ENCODE data around the gene PPM1N.

The PPM1N gene

DNA sequence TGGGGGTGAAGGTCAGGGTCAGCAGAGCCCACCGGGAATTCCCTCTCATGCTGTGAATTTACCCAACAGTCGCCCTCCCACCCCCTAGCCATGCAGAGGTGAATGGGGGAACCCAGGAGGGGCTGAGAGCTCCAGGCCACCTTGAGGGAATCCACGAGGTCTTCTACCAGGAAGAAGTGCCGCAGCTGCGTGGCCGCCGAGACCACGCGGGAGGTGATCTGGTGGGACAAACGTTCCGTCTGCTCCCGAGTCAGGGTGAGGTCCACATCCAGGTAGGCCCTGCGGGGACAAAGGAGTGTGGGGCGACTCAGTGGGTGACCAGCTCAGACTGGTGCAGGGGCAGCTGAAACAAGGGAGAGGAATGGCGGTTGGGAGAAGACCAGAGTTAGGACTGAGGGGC, 9.5 kb upstream of the PPM1N start:
- in situ Hi-C loops (cut with MboI; ENCODE audit: low sequenced_read_pairs), result no loop called here

DNA sequence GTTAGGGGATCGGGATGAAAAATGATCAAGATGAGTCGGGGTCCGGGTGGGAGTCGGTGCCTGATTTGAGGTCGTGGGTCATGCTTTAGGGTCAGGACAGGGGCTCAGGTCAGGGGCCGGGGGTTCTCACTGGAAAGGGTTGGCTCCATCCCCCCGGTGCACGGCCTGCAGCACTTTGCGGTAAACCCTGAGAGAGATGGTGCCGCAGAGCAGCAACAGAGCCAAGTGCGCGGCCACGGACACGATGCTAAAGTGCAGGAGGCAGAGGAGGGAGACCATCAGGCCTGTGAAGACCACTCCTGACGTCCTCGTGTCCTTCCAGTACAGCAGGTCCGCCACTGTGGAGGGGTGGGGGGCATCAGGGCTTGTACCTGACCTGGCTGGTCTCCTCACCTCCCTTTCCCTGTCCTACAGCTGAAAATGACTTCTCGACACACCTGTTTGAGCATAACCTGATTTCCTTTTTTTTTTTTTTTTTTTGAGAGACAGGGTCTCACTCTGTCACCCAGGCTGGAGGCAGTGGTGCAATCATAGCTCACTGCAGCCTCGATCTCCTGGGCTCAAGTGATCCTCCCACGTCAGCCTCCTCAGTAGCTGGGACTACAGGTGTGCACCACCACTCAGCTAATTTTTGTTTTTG, 8.9 kb upstream of the PPM1N start:
- in situ Hi-C loops (cut with MboI; ENCODE audit: low sequenced_read_pairs), result no loop called here

DNA sequence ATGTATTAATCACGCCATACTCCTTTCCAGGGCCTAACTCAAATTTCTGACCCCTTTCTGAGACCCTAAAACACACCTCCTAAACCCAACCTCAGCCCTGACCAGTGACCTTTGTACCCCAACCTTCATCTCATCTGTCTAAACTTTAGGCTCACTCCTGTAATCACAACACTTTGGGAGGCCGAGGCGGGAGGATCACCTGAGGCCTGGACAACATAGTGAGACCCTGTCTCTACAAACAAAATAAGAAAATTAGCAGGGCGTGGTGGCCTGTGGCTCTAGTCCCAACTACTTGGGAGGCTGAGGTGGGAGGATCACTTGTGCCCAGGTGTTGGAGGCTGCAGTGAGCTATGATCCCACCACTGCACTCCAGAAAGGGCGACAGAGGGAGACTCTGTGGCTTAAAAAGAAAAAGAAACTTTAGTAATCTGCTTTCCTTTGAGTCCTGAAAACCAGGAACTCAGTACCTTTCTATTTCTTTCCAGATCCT, 6.1 kb upstream of the PPM1N start:
- in situ Hi-C loops (cut with MboI; ENCODE audit: low sequenced_read_pairs), result no loop called here

DNA sequence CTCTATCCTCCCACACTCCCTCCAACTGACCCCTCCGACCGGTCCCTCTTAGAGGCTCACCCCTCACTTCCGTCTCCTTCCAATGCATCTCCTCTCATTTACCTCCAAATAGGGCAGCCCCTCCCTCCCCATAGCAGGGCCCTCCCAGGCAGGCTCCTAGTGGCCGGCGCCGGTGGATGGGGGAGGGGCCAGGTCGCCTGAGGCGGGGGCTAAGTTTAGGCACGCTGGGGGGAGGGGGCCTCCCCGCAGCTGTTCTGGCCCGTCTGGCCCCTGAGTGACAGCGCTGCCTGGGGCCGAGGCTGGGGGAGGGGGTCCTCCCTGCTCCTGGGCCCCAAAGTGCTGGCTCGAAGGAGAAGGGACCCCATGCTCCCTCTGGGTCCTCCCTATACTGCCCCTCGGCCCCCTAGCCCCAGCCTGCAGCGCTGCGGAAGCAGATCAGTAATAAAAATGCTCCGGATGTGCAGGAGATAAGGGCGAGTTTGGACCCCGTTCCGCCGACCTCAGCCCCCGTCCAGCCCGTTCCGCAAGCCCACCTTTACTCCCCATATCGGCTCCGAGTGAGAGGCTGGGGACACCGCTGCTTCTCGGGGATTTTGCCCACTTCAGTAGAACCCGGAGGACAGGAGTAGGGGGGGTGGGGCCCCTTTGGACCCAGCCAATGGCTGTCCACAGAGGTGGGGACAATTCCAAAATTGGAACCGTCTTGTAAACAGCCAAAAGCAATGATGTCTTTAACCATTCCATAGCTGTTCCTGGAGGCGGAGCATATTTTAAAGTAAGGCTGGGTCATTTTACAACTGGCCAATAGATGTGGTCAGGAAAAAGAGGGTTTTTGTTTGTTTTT, 5.4 kb upstream of the PPM1N start:
- in situ Hi-C loops (cut with MboI; ENCODE audit: low sequenced_read_pairs), result no loop called here

DNA sequence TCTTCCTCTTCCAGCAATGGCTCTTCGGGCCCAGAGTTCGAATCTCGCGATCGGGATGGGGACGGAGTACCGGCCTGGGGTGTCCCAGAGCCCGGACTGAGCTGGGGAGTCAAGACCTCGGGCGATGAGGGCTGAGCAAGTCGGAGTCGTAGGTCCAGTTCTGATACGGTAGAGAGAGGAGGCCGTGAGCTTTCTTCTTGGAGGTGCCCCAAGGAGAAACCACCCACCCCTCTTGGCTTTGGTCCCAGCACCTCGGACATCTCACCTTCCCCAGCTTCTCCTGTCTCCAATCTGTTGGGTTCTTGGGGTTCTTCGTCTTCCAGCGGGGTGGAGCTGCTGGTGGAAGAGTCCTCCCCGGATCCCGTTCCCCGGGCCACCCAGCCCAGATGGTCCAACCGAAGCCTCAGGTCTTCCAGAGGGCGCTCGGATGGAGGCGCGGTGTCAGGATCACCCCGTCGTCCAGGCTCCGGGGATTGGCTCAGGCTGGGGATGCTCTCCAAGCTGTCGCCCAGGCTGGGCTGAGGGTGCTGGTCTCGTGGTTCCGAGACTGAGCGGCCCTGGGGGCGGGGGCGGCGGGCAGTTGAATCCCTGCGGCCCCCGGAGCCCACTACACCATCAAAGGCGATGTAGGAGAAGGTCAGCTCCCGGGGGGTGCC, 3.9 kb upstream of the PPM1N start:
- in situ Hi-C loops (cut with MboI; ENCODE audit: low sequenced_read_pairs), result no loop called here

DNA sequence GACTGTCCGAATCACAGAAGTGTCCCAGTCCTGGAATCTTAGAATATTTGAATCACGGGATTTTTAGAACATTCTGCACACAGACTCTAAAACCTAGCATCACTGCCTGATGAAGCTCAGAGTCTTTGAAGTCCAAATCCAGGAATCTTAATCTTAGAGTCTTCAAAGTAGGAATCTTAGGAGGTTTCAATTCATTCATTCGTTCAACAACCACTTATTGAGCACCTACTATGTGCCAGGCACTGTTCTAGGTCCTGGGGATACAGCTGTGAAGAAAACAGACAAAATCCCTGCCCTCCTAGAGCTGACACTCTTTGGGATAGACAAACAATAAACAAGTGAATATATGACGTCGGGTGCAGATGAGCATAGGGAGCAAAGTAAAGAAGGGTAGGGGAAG, 3.1 kb upstream of the PPM1N start:
- in situ Hi-C loops (cut with MboI; ENCODE audit: low sequenced_read_pairs), result no loop called here

DNA sequence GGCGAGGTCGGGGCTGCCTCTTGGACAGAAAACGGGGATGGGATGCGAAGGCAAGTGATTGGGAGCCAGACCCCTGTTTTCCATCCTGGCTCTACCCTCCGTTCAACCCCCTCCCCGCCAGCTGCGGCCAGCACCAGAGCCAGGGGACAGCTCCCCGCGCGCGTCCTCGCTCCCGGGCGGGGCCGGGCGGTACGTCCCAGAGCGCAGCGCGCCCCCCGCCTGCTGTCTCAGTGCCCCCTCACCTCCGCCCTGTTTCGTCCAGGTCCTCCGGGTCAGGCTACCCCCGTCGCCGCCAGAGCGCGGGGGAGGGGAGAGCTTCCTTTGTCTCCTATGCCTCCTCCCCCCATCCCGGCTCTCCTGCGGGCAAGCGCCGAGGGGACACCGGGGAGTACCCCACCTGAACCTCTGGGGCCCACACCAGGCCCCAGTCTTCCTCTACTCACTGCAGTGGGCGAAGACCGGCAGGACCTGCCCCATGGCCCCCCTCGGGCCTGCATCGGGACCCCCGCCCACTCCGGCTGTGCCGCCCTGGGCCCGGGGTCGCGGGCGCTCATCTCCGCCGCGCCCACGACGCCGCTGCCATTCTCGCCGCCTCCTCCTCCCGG, 1.8 kb upstream of the PPM1N start:
- in situ Hi-C loops (cut with MboI; ENCODE audit: low sequenced_read_pairs), result no loop called here

DNA sequence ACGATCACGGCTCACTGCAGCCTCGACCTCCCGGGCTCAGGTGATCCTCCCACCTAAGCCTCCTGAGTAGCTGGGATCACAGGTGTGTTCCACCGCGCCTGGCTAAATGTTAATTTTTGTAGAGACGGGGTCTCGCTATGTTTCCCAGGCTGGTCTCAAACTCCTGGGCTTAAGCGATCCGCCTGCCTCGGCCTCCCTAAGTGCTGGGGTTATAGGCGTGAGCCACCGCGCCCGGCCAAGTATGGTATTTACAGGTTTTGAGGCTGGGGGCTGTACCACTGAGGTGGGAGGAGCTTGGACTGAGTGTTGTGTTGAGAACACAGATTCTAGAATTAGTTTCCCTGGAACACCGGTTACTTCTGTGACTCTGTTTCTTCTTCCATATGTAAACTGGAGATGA, 452 bp upstream of the PPM1N start:
- in situ Hi-C loops (cut with MboI; ENCODE audit: low sequenced_read_pairs), result no loop called here

DNA sequence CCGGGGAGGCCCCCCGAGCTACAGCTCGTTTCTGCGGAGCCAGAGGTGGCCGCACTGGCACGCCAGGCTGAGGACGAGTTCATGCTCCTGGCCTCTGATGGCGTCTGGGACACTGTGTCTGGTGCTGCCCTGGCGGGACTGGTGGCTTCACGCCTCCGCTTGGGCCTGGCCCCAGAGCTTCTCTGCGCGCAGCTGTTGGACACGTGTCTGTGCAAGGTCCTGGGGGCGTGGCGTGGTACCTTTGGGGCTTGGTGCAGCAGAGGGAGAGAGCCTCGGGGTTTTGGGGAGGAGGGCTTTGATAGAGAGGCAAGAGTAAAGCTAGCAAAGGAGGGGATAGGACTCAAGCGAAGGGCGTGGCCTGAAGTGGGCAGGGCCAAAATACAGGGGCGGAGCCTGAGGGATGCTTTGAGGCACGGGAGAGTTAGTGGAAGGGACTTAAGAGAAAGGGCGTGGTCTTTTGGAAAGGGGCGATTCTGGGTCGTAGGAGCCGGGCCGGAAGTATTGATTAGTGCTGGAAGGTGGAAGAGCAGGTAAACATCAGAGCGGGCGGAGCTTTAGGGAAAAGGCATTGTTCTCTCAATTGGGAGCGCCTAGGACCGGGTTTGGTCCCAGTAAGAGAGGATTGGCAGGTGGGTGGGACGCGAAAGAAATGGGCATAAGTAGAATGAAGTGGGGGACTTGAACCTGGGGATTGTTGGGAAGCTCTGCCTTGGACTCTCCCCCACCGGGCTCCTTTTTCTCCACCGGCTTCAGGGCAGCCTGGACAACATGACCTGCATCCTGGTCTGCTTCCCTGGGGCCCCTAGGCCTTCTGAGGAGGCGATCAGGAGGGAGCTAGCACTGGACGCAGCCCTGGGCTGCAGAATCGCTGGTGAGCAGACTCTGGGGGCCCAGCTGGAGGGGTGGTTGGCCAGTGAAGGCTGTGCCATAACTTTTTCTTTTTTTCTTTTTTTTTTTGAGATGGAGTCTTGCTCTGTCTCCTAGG, 1.2 kb downstream of the PPM1N start:
- in situ Hi-C loops (cut with MboI; ENCODE audit: low sequenced_read_pairs), result loop anchor here (25.0 kb wide), 1 partner anchor 188 kb away; the partner anchor contains the start of genes QPCTL and SNRPD2

DNA sequence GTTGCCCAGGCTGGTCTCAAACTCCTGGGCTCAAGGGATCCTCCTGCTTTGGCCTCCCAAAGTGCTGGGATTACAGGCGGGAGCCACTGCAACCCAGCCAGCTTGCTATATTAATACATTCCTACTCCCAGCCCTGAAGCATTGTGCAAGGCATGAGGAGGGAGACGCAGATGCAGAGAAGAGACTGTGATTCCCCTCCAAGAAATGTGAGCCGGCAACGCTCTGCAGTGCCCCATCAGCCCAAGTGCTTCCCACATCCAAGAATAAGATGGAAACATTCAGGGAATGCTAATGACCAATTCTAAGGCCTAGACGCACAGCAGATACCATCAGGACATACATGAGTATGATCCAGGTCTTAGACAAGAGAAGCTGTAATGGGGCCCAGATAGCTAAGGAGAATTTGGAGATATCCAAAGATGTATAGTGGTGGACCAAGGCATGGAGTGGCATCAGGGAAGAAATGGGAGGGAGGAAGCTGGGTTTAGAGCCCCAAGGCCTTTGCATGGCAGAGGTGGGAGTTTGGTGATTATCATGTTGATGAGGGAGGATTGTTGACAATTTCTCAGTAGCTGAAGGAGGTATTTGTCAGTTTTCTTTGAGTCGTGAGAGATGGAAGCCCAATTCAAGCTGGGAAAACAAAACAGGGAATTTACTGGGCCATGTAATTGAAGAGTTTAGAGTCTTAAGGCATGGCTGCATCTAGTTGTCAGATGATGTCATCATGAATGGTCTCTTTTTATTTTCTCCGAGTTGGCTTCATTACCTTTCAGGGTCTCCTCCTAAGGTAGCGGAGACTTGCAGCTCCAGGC, 2.9 kb downstream of the PPM1N start:
- in situ Hi-C loops (cut with MboI; ENCODE audit: low sequenced_read_pairs), result loop anchor here (25.0 kb wide), 1 partner anchor 186 kb away; the partner anchor contains the start of genes QPCTL and SNRPD2

DNA sequence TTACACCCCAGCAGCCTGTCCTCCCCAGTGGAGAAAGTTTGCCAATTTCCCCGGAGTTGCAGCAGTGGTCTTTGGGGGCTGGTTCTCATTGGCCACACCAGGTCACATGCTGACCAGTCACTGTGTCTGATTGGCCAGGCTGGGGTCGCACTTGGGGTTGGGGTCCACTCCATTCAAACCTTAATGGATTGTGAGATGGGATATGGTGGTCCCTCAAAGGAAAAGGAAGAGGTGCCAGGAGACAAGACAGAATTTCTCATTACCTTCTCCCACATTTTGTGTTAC, 3.4 kb downstream of the PPM1N start:
- in situ Hi-C loops (cut with MboI; ENCODE audit: low sequenced_read_pairs), result loop anchor here (25.0 kb wide), 1 partner anchor 186 kb away; the partner anchor contains the start of genes QPCTL and SNRPD2

DNA sequence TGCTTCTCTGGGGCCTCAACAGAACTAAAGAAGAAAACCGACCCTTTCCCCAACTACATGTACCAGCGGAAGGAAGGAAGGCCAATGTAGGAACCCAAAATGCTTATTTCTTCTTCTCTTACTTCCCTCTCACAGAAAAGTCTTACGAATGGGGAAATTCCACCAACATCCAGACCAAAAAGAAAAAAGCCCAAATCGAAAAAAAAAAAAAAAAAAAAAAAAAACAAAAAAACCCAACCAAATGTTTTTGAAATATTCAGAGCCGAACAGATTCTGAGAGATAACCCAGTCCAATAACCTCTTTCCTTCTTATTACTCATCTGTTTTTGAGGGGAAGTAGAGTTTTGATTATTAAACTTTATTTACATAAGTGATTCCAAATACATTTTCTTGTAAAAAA, 3.9 kb downstream of the PPM1N start:
- in situ Hi-C loops (cut with MboI; ENCODE audit: low sequenced_read_pairs), result loop anchor here (25.0 kb wide), 1 partner anchor 185 kb away; the partner anchor contains the start of genes QPCTL and SNRPD2

DNA sequence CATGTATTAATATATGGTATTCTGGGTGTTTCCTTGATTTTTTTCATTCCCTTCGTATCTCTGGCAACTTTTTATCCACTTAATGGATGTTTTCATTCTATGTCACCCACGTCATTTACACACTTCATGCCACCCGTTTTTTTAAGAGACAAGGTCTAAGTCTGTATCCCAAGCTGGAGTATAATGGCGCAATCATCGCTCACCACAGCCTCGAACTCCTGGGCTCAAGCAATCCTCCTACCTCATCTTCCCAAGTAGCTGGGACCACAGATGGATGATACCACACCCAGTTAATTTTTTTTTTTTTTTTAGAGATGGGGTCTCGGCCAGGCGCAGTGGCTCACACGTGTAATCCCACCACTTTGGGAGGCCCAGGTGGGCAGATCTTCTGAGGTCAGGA, 5.7 kb downstream of the PPM1N start:
- in situ Hi-C loops (cut with MboI; ENCODE audit: low sequenced_read_pairs), result loop anchor here (25.0 kb wide), 1 partner anchor 183 kb away; the partner anchor contains the start of genes QPCTL and SNRPD2

DNA sequence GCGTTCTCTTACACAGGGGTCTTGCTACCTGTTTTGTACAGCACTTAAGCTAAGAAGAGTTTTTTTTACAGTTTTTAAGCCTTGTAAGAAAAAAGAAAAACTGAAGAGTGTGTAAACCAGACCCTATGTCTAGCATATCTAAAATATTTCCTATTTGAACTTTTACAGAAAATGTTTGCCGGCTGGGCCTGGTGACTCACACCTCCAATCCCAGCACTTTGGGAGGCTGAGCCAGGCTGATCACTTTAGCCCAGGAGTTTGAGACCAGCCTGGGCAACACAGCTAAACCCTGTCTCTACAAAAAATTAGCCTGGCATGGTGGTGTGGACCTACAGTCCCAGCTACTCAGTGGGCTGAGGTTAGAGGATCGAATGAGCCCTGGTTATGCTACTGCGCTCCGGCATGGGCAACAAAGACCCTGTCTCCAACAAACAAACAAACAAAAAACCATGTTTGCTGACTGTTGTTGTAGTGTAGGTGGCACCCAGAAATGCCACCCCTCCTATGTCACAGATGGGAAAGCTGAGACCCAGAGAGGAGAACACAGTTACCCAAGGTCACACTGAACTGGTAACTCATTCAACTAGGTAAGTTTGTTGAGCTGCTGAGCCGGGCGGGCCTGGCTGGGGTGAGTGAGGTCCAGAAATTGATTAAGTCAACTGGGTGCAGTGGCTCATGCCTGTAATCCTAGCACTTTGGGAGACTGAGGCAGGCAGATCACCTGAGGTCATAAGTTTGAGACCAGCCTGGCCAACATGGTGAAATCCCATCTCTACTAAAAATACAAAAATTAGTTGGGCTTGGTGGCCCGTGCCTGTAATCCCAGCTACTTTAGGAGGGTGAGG, 7.1 kb downstream of the PPM1N start:
- in situ Hi-C loops (cut with MboI; ENCODE audit: low sequenced_read_pairs), result loop anchor here (25.0 kb wide), 1 partner anchor 182 kb away; the partner anchor contains the start of genes QPCTL and SNRPD2

DNA sequence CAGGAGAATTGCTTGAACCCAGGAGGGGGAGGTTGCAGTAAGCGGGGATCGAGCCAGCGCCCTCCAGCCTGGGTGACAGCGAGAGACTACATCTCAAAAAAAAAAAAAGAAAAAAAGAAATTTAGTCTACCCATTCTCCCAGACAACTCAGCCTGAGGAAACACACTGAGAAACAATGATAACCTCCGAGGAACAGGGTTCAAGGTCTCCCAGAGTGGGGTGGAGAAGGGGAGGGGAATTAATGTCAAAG, 7.7 kb downstream of the PPM1N start:
- in situ Hi-C loops (cut with MboI; ENCODE audit: low sequenced_read_pairs), result loop anchor here (25.0 kb wide), 1 partner anchor 181 kb away; the partner anchor contains the start of genes QPCTL and SNRPD2

DNA sequence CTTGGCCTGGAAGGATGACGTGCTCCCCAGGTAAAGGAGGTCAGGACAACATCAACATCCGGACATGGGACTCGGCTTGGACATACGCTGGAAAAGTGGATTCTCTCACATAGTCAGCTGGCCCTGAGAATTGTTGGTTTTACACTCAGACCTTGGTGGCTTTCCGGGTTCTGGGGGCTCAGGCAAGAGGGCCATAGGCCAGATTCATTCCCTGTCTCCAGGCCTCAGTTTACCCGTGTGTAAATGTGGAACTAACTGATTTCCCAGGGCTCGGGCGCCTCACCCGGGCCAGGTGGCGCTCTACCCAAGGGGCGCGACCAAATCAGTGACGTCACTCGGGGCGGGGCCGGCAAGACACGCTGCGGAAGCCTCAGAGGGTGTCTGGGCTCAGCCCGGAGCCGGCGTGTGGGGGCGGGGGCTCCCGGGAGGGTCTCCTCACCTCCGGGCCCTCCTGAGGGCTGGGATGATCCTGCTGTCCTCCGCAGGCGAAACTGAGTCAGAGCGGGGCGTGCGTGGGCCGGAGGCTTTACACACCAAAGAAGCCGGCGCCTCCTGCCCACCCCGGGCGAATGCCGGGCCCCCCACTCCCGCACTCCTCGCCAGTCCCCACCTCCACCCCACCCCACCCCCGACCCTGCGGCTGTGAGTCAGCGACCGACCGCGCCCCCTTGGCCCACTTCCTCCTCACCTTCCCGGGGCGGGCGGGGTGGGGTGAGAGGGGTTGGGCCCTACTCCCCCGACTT, 8.2 kb downstream of the PPM1N start:
- in situ Hi-C loops (cut with MboI; ENCODE audit: low sequenced_read_pairs), result loop anchor here (25.0 kb wide), 1 partner anchor 181 kb away; the partner anchor contains the start of genes QPCTL and SNRPD2
